Measurements from ENCODE around the gene PDPK1. TPM values are rescaled to one million over a fixed set of nuclear protein-coding genes. Genes with fewer than 3 reads are reported as not detected.

The PDPK1 gene
- polyA plus RNA-seq, 1 experiment = 25.0 TPM

- ChIA-PET POLR2A (no interaction called here), CTCF (no interaction called here)
- Histone ChIP-seq H3K36me3 (ENCODE audit: control insufficient read depth, insufficient read depth, low read length) (0 out of 2 replicates have a peak, but pooled peaks cover 1% of the 10 kb centered on the region), H3K27me3 (ENCODE audit: control insufficient read depth, insufficient read depth, low read length) (no peaks in the 10 kb centered on the region), H3K4me3 (ENCODE audit: low read depth, low read length) (no peak overlapping the region)
- TF ChIP-seq CTCF (IDR thresholded peaks at IDR 0.05; ENCODE audit: insufficient read depth, low read depth, low read length) = no peak
- DNase-seq (ENCODE audit: low read depth) = no peak
Measured at GRCh38 chr16:2507052-2507659, 30.7 kb upstream of the PDPK1 start.

GRCh38 chr16:2507665-2508064 lies 30.2 kb upstream of the PDPK1 start:
- ChIA-PET CTCF (no interaction called here), POLR2A (no interaction called here)
- Histone ChIP-seq H3K36me3 (ENCODE audit: control insufficient read depth, insufficient read depth, low read length) (0 out of 2 replicates have a peak, but pooled peaks cover 1% of the 10 kb centered on the region), H3K27me3 (ENCODE audit: control insufficient read depth, insufficient read depth, low read length) (no peaks in the 10 kb centered on the region), H3K4me3 (ENCODE audit: low read depth, low read length) (no peak overlapping the region)
- no peak for TF ChIP-seq CTCF (IDR thresholded peaks at IDR 0.05; ENCODE audit: insufficient read depth, low read depth, low read length)
- no peak for DNase-seq (ENCODE audit: low read depth)

GRCh38 chr16:2508722-2509400 lies 29.0 kb upstream of the PDPK1 start:
- Histone ChIP-seq H3K36me3 (ENCODE audit: control insufficient read depth, insufficient read depth, low read length) (0 out of 2 replicates have a peak, but pooled peaks cover 1% of the 10 kb centered on the region), H3K4me3 (ENCODE audit: low read depth, low read length) (no peak overlapping the region), H3K27me3 (ENCODE audit: control insufficient read depth, insufficient read depth, low read length) (no peaks in the 10 kb centered on the region)
- ChIA-PET CTCF (no interaction called here), POLR2A (interaction anchor here (0.5 kb wide), 1 partner anchor 24 kb away, joined by 5 read pairs; no protein-coding TSS in a partner anchor)
- no peak for TF ChIP-seq CTCF (IDR thresholded peaks at IDR 0.05; ENCODE audit: insufficient read depth, low read depth, low read length)
- DNase-seq (ENCODE audit: low read depth) = no peak

- no peak for DNase-seq (ENCODE audit: low read depth)
- no peaks in the 10 kb centered on the region for H3K27me3 ChIP-seq (ENCODE audit: control insufficient read depth, insufficient read depth, low read length)
- TF ChIP-seq CTCF (IDR thresholded peaks at IDR 0.05; ENCODE audit: insufficient read depth, low read depth, low read length) = no peak
- POLR2A ChIA-PET = no interaction called here
- 0 out of 2 replicates have a peak, but pooled peaks cover 1% of the 10 kb centered on the region for H3K36me3 ChIP-seq (ENCODE audit: control insufficient read depth, insufficient read depth, low read length)
- H3K4me3 ChIP-seq (ENCODE audit: low read depth, low read length) = no peak overlapping the region
- CTCF ChIA-PET = interaction anchor here (1.0 to 2.4 kb wide), 3 partner anchors 9 to 10 kb away, joined by 3 to 10 read pairs (median 3); partner anchors contain the start of gene AMDHD2
Measured at GRCh38 chr16:2511128-2511800, 26.6 kb upstream of the PDPK1 start.
